NCI-H2171 (cell line): ENCODE data around the gene CFAP221.
A peak's percentile ranks its signal among the peaks of the same experiment; 100 is the strongest.

Experiments used
- DNase-seq: peaks from one replicate; lab custom pipeline; 2025; lab: John Stamatoyannopoulos, UW

CFAP221 gene

GRCh38 chr2:119699016-119699606 lies 154.9 kb downstream of the CFAP221 start:
- no peak for DNase-seq

GRCh38 chr2:119700866-119701265 lies 156.6 kb downstream of the CFAP221 start:
- DNase-seq, result no peak

GRCh38 chr2:119701352-119701751 lies 157.1 kb downstream of the CFAP221 start:
- no peak for DNase-seq

GRCh38 chr2:119702203-119702917 lies 158.1 kb downstream of the CFAP221 start:
- no peak for DNase-seq

- peak; percentile 14 for DNase-seq
Observed at GRCh38 chr2:119702918-119703401, 158.7 kb downstream of the CFAP221 start.

GRCh38 chr2:119703526-119703925 lies 159.3 kb downstream of the CFAP221 start:
- no peak for DNase-seq

GRCh38 chr2:119704670-119705120 lies 160.4 kb downstream of the CFAP221 start:
- DNase-seq, result no peak

GRCh38 chr2:119706221-119706620 lies 162.0 kb downstream of the CFAP221 start:
- DNase-seq, result peak; percentile 78
